Peyer's patch (tissue), 4 donors: ENCODE results near the gene SEC24D.

Experiments
- CTCF ChIP-seq, 6 experiments: fragments of 450-650 bp in 4 of 6; fragments of 200-600 bp in 2 of 6; sonication (generic) in 1 of 6; IDR thresholded peaks; one replicate each; pipeline ENCODE4 v1.5.1; 2017 to 2019; ENCODE audit warnings: antibody characterized with exemption in 6 of 6, mild to moderate bottlenecking in 3 of 6, moderate library complexity in 1 of 6
- POLR2A ChIP-seq, 2 donors: fragments of 450-650 bp; IDR thresholded peaks; one replicate each; pipeline ENCODE4 v1.5.1; 2017; ENCODE audit warnings: antibody characterized with exemption in 2 of 2, mild to moderate bottlenecking in 2 of 2, moderate library complexity in 2 of 2

DNA sequence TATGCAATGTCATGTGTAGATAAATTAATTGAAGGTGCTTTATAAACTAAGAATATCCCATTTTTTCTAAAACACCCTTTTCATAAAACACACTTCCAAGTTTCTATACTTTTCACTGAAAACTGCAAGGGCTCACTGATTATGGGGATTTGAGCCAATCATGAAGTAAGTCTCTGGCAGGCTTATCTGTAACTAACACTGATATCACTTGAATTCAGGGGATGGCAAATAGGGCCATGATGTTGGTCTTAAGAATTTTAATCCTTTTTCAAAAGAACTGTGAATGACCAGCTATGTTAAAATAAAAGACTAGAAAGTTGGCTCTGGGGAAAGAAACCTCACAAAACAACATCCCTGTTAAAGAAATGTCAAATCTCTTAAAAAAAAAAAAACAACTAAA is 13.0 kb upstream of the SEC24D start:
- TF ChIP-seq CTCF (IDR thresholded peaks at IDR 0.05) (no peak), POLR2A (IDR thresholded peaks at IDR 0.05) (no peak)
